ENCODE measurements around the gene BSDC1. TPM values are rescaled to one million over a fixed set of nuclear protein-coding genes. Genes with fewer than 3 reads are reported as not detected.
A peak's percentile ranks its signal among the peaks of the same experiment; 100 is the strongest.
"Not testable (repeated sequence)": the region's sequence is repeated elsewhere in the genome, so short reads cannot be mapped to it uniquely, and the experiment has no call there.

BSDC1 gene
- total RNA-seq, 2 donors from 2014 or later, result 78.3 to 248 TPM

DNA sequence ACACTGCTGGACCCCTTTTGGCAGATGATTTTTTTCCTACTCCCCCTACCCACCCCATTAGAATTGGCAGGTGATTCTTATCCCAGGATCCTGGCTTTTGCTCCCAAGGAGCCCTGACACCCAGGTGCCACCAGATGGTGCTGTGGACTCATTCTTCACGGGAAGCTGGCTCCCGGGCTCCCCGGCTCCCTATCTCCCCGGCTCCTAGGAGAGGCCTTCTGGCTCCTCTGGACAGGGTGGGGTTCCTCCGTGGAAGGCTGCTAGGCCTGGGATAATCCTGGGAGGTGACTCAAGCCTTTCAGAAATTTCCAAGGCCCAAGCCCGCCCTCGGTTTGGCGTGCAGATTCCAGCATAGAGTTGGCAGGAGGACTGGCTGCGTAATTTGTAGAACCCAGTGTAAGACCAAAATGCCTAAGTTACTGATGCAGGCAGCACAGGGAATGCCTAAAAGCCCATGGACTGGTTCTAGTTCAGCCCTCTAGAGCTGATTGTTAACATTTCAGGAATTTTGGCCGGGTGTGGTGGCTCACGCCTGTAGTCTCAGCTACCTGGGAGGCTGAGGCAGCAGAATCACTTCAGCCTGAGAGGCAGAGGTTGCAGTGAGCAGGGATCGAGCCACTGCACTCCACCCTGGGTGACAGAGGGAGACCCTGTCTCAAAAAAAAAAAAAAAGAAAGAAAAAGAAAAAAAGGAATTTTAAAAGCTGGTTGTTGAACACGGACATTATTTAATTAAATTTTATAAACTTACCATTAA lies 6.8 kb upstream of the BSDC1 start:
- 40% methylated on average over 13 of the region's 13 CpGs for WGBS
- intact Hi-C loops (cut with DNase I), result loop anchor here (10.0 kb wide), 2 partner anchors 224 to 474 kb away; partner anchors contain the start of gene FNDC5
- no peaks in the 10 kb centered on the region for H3K9me3 ChIP-seq
- TF ChIP-seq POLR2AphosphoS5 (IDR thresholded peaks at IDR 0.05) (peak; percentile 40), POLR2A (IDR thresholded peaks at IDR 0.05) (no peak)
- TF ChIP-seq, protein P1, sequence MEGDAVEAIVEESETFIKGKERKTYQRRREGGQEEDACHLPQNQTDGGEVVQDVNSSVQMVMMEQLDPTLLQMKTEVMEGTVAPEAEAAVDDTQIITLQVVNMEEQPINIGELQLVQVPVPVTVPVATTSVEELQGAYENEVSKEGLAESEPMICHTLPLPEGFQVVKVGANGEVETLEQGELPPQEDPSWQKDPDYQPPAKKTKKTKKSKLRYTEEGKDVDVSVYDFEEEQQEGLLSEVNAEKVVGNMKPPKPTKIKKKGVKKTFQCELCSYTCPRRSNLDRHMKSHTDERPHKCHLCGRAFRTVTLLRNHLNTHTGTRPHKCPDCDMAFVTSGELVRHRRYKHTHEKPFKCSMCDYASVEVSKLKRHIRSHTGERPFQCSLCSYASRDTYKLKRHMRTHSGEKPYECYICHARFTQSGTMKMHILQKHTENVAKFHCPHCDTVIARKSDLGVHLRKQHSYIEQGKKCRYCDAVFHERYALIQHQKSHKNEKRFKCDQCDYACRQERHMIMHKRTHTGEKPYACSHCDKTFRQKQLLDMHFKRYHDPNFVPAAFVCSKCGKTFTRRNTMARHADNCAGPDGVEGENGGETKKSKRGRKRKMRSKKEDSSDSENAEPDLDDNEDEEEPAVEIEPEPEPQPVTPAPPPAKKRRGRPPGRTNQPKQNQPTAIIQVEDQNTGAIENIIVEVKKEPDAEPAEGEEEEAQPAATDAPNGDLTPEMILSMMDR (IDR thresholded peaks at IDR 0.05), result peak; percentile 64 to 87 (median 78)
- peak; percentile 72 for DNase-seq (ENCODE audit: low spot score)
- peak overlapping the region in 1 of 2 donors; percentile 41 for H3K27ac ChIP-seq
- no peaks in the 10 kb centered on the region for H3K27me3 ChIP-seq (replicated peaks; ENCODE audit: insufficient read depth)
- H3K4me3 ChIP-seq, result no peak overlapping the region
- no peaks in the 10 kb centered on the region for H3K36me3 ChIP-seq
- no peaks in the 10 kb centered on the region for H3K4me1 ChIP-seq (replicated peaks)

GRCh38 chr1:32399843-32400242 lies 5.6 kb upstream of the BSDC1 start:
- DNase-seq (ENCODE audit: low spot score), result no peak
- H3K4me1 ChIP-seq (replicated peaks), result no peaks in the 10 kb centered on the region
- H3K36me3 ChIP-seq, result no peaks in the 10 kb centered on the region
- H3K27me3 ChIP-seq (replicated peaks; ENCODE audit: insufficient read depth), result no peaks in the 10 kb centered on the region
- 83% methylated on average over 4 of the region's 4 CpGs for WGBS
- intact Hi-C loops (cut with DNase I), result loop anchor here (10.0 kb wide), 3 partner anchors 175 to 475 kb away; partner anchors contain the start of genes EIF3I, FNDC5 and TMEM234
- H3K4me3 ChIP-seq, result no peak overlapping the region
- H3K27ac ChIP-seq, result no peak overlapping the region
- TF ChIP-seq POLR2A (IDR thresholded peaks at IDR 0.05) (no peak), POLR2AphosphoS5 (IDR thresholded peaks at IDR 0.05) (no peak)
- TF ChIP-seq, protein P1 (IDR thresholded peaks at IDR 0.05), result no peak
- no peaks in the 10 kb centered on the region for H3K9me3 ChIP-seq

DNA sequence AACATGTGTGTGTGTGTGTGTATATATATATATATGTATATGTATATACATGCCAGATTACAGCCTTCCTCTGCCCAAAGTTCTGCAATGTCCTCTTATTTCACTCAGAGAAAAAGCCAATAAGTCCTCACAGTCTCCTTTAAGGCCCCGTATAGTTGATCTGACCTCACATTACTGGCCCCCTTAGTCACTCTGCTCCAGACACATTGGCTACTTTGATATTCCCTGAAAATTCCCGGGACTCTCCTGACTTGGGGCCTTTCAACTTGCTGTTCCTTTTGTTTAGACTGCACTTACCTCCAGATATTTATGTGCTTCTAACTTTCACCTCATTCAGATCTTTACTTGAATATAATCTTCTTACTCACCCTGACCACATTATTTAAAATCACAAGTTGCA lies 4.2 kb upstream of the BSDC1 start:
- intact Hi-C loops (cut with DNase I), result loop anchor here (10.0 kb wide), 1 partner anchor 174 kb away; the partner anchor contains the start of genes EIF3I and TMEM234
- DNase-seq (ENCODE audit: low spot score), result no peak

GRCh38 chr1:32396524-32396923 lies 2.3 kb upstream of the BSDC1 start:
- intact Hi-C loops (cut with DNase I), result loop anchor here (10.0 kb wide), 1 partner anchor 172 kb away; the partner anchor contains the start of genes EIF3I and TMEM234
- not testable (repeated sequence) for H3K4me3 ChIP-seq; H3K36me3 ChIP-seq; DNase-seq (ENCODE audit: low spot score); H3K27ac ChIP-seq; H3K27me3 ChIP-seq (replicated peaks; ENCODE audit: insufficient read depth); H3K9me3 ChIP-seq; H3K4me1 ChIP-seq (replicated peaks)
- 90% methylated on average over 5 of the region's 5 CpGs for WGBS

More for the DNA sequence above, 4.2 kb upstream of the BSDC1 start:
- H3K27me3 ChIP-seq (replicated peaks; ENCODE audit: insufficient read depth), result no peaks in the 10 kb centered on the region
- no peak for TF ChIP-seq POLR2A (IDR thresholded peaks at IDR 0.05)
- no peak for TF ChIP-seq POLR2AphosphoS5 (IDR thresholded peaks at IDR 0.05)
- TF ChIP-seq, protein P1 (IDR thresholded peaks at IDR 0.05), result no peak
- H3K27ac ChIP-seq, result no peak overlapping the region
- WGBS, result 73% methylated on average over 2 of the region's 2 CpGs
- no peak overlapping the region for H3K4me3 ChIP-seq
- H3K9me3 ChIP-seq, result no peaks in the 10 kb centered on the region
- H3K4me1 ChIP-seq (replicated peaks), result peaks cover 2% of the 10 kb centered on the region
- no peaks in the 10 kb centered on the region for H3K36me3 ChIP-seq

DNA sequence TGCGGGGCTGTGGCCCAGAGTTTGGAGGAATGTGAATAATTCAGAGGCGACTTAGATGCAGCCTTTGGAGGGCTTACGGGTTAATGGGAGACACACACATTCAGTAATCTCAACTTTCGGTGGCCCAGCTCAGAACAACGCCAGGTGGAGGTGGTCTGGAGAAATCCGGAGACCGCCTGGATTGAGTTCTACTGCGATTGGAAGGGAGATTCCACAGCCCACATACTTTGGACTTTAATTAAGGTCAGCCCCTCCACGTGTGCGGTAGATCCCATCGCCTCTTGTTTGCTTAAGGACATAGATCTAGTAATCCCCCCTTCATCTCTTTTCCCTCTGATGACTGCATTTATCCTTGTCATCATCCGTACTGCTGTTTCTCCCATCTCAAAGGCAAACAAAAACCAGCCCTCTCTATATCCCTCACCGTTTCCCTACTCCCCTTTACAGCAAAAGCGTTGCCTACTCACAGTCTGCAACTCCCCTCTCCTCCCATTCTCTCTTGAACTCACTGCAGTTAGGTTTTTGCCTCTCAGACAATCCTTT lies 720 bp upstream of the BSDC1 start:
- Histone ChIP-seq H3K4me3 (peak overlapping the region; percentile 74 to 79), H3K36me3 (no peaks in the 10 kb centered on the region), H3K27ac (peak overlapping the region; percentile 94 to 96), H3K9me3 (no peaks in the 10 kb centered on the region), H3K27me3 (replicated peaks; ENCODE audit: insufficient read depth) (no peaks in the 10 kb centered on the region), H3K4me1 (replicated peaks) (peaks cover 9% of the 10 kb centered on the region)
- WGBS, result under 1% methylated on average over 14 of the region's 14 CpGs
- DNase-seq (ENCODE audit: low spot score), result no peak
- intact Hi-C loops (cut with DNase I), result loop anchor here (10.0 kb wide), 1 partner anchor 170 kb away; the partner anchor contains the start of genes EIF3I and TMEM234
- TF ChIP-seq POLR2AphosphoS5 (IDR thresholded peaks at IDR 0.05), result no peak
- TF ChIP-seq, protein P1 (IDR thresholded peaks at IDR 0.05), result no peak
- no peak for TF ChIP-seq POLR2A (IDR thresholded peaks at IDR 0.05)

Data from prostate gland (tissue), 2 donors.